A673 (cell line): Measurements from ENCODE around the gene PHTF2.

ENCODE experiments used
- CTCF ChIP-seq: fragments of 300-800, 200-600 bp; sonication (generic); conservative IDR thresholded peaks from 2 replicates; pipeline ENCODE4 v1.5.1; 2017; ENCODE audit warnings: low read depth, mild to moderate bottlenecking, antibody characterized with exemption, low read length, moderate library complexity, mixed read lengths
- EZH2 ChIP-seq: fragments of 200-600 bp; sonication (generic); IDR thresholded peaks from 2 replicates; pipeline ENCODE4 v1.6.1; 2017; ENCODE audit warnings: borderline replicate concordance, low read depth, mild to moderate bottlenecking, mixed read lengths, antibody characterized with exemption, low read length; ENCODE audit not compliant: poor library complexity, severe bottlenecking

GRCh38 chr7:77993838-77994237 lies 195.3 kb downstream of the PHTF2 start:
- TF ChIP-seq CTCF (no peak), EZH2 (no peak)
